ENCODE results near the gene MARCHF10. TPM values are rescaled to one million over a fixed set of nuclear protein-coding genes. Genes with fewer than 3 reads are reported as not detected.

Gene MARCHF10
- total RNA-seq, 1 donor from 2014 or later, result 0.51 TPM

- H3K27me3 ChIP-seq, result no peaks in the 10 kb centered on the region
- no peak overlapping the region for H3K9ac ChIP-seq
- no peaks in the 10 kb centered on the region for H3F3A ChIP-seq (ENCODE audit: low read depth)
- DNase-seq (ENCODE audit: low spot score), result no peak
- no peaks in the 10 kb centered on the region for H3K4me1 ChIP-seq
- no peaks in the 10 kb centered on the region for H3K36me3 Mint-ChIP-seq
- H3K4me1 Mint-ChIP-seq, result peaks cover 16% of the 10 kb centered on the region
- peaks cover 19% of the 10 kb centered on the region for H3K9me3 Mint-ChIP-seq
- H3K27ac ChIP-seq, result no peak overlapping the region
- H3K4me3 ChIP-seq, result no peak overlapping the region
- H3K36me3 ChIP-seq, result no peaks in the 10 kb centered on the region
- H3K27ac Mint-ChIP-seq, result no peak overlapping the region
- TF ChIP-seq EZH2 (IDR thresholded peaks at IDR 0.05) (no peak), EZH2phosphoT487 (IDR thresholded peaks at IDR 0.05) (no peak)
- TF ChIP-seq, protein P1, sequence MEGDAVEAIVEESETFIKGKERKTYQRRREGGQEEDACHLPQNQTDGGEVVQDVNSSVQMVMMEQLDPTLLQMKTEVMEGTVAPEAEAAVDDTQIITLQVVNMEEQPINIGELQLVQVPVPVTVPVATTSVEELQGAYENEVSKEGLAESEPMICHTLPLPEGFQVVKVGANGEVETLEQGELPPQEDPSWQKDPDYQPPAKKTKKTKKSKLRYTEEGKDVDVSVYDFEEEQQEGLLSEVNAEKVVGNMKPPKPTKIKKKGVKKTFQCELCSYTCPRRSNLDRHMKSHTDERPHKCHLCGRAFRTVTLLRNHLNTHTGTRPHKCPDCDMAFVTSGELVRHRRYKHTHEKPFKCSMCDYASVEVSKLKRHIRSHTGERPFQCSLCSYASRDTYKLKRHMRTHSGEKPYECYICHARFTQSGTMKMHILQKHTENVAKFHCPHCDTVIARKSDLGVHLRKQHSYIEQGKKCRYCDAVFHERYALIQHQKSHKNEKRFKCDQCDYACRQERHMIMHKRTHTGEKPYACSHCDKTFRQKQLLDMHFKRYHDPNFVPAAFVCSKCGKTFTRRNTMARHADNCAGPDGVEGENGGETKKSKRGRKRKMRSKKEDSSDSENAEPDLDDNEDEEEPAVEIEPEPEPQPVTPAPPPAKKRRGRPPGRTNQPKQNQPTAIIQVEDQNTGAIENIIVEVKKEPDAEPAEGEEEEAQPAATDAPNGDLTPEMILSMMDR (IDR thresholded peaks at IDR 0.05), result no peak
- no peaks in the 10 kb centered on the region for H3K9me3 ChIP-seq (ENCODE audit: low read depth)
- H3K4me3 Mint-ChIP-seq, result no peak overlapping the region
- H3K79me2 ChIP-seq (ENCODE audit: low read depth), result no peaks in the 10 kb centered on the region
- no peaks in the 10 kb centered on the region for H4K20me1 ChIP-seq (ENCODE audit: low read depth)
- H2AFZ ChIP-seq (replicated peaks), result no peak overlapping the region
- H3K4me2 ChIP-seq, result no peak overlapping the region
- peaks cover 6% of the 10 kb centered on the region for H3K27me3 Mint-ChIP-seq (ENCODE audit: insufficient read depth, low read depth)
Observed at GRCh38 chr17:62782730-62783270, 25.3 kb downstream of the MARCHF10 start.

DNA sequence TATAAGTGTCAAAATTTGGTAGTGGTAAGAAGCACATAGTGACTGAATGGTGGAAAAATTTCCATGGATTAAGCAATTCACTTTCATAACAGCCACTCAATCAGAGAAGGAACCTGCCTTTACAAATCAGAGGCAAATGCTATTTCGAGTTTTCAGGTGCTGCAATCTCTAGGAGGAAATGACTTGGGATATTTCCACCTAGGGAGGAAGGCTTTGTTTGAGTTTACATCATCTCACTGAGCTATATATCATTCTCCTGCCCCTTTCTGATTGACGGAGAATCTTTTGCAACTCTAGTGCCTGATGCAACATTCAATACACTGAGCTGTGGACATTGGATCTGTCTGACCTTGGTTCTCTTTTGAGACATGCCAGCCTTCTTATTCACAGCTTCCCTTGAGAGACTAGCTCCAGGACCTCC, 26.3 kb downstream of the MARCHF10 start:
- H3K4me2 ChIP-seq, result no peak overlapping the region
- H3K27ac Mint-ChIP-seq, result no peak overlapping the region

GRCh38 chr17:62781356-62781755, 26.8 kb downstream of the MARCHF10 start:
- Histone ChIP-seq H3K4me1 (peaks cover 1% of the 10 kb centered on the region), H3K4me3 (no peak overlapping the region), H3K79me2 (ENCODE audit: low read depth) (no peaks in the 10 kb centered on the region), H3K27ac (no peak overlapping the region), H3K4me2 (no peak overlapping the region), H3K36me3 (no peaks in the 10 kb centered on the region), H2AFZ (replicated peaks) (no peak overlapping the region), H4K20me1 (ENCODE audit: low read depth) (no peaks in the 10 kb centered on the region), H3K9ac (no peak overlapping the region), H3K9me3 (ENCODE audit: low read depth) (no peaks in the 10 kb centered on the region), H3K27me3 (no peaks in the 10 kb centered on the region), H3F3A (ENCODE audit: low read depth) (no peaks in the 10 kb centered on the region)
- Mint-ChIP-seq H3K4me1 (peaks cover 20% of the 10 kb centered on the region), H3K27me3 (ENCODE audit: insufficient read depth, low read depth) (peaks cover 9% of the 10 kb centered on the region), H3K9me3 (peaks cover 19% of the 10 kb centered on the region), H3K36me3 (no peaks in the 10 kb centered on the region), H3K27ac (no peak overlapping the region), H3K4me3 (no peak overlapping the region)
- no peak for DNase-seq (ENCODE audit: low spot score)
- TF ChIP-seq EZH2phosphoT487 (IDR thresholded peaks at IDR 0.05) (no peak), EZH2 (IDR thresholded peaks at IDR 0.05) (no peak)
- TF ChIP-seq, protein P1 (IDR thresholded peaks at IDR 0.05), result no peak

More for the DNA sequence above, 26.3 kb downstream of the MARCHF10 start:
- H3K27me3 Mint-ChIP-seq (ENCODE audit: insufficient read depth, low read depth), result peaks cover 8% of the 10 kb centered on the region
- Histone ChIP-seq H3K4me3 (no peak overlapping the region), H4K20me1 (ENCODE audit: low read depth) (no peaks in the 10 kb centered on the region), H3K4me1 (no peaks in the 10 kb centered on the region), H3K9me3 (ENCODE audit: low read depth) (no peaks in the 10 kb centered on the region), H3K36me3 (no peaks in the 10 kb centered on the region), H2AFZ (replicated peaks) (no peak overlapping the region), H3F3A (ENCODE audit: low read depth) (no peaks in the 10 kb centered on the region), H3K9ac (no peak overlapping the region), H3K27ac (no peak overlapping the region), H3K79me2 (ENCODE audit: low read depth) (no peaks in the 10 kb centered on the region), H3K27me3 (no peaks in the 10 kb centered on the region)
- H3K9me3 Mint-ChIP-seq, result peaks cover 19% of the 10 kb centered on the region
- no peak overlapping the region for H3K4me3 Mint-ChIP-seq
- TF ChIP-seq EZH2phosphoT487 (IDR thresholded peaks at IDR 0.05) (no peak), EZH2 (IDR thresholded peaks at IDR 0.05) (no peak)
- TF ChIP-seq, protein P1 (IDR thresholded peaks at IDR 0.05), result no peak
- H3K36me3 Mint-ChIP-seq, result no peaks in the 10 kb centered on the region
- no peak for DNase-seq (ENCODE audit: low spot score)
- H3K4me1 Mint-ChIP-seq, result peaks cover 19% of the 10 kb centered on the region

Measured in neural progenitor cell (in vitro differentiated cells).